IPS-20b (cell line): ENCODE data around the gene METTL26.
A peak's percentile ranks its signal among the peaks of the same experiment; 100 is the strongest.

Experiments used
- H3K27ac ChIP-seq: one replicate; pipeline ENCODE4 v1.5.1; 2013; ENCODE audit warnings: low read length
- H3K27me3 ChIP-seq: 2 replicates; pipeline ENCODE4 v1.6.1; 2013; ENCODE audit warnings: mild to moderate bottlenecking, low read length, inconsistent platforms; ENCODE audit not compliant: insufficient read depth
- H3K36me3 ChIP-seq: 2 replicates; pipeline ENCODE4 v1.6.1; 2013; ENCODE audit warnings: low read depth, mild to moderate bottlenecking, inconsistent platforms, low read length, moderate library complexity; ENCODE audit not compliant: insufficient read depth
- H3K4me1 ChIP-seq: 2 replicates; pipeline ENCODE4 v1.6.1; 2013; ENCODE audit warnings: mild to moderate bottlenecking, control low read depth, inconsistent platforms, low read length, moderate library complexity; ENCODE audit not compliant: insufficient read depth
- H3K4me3 ChIP-seq: 2 replicates; pipeline ENCODE4 v1.5.1; 2013; ENCODE audit warnings: mild to moderate bottlenecking, low read length, inconsistent platforms
- H3K9ac ChIP-seq: 2 replicates; pipeline ENCODE4 v1.6.1; 2013; ENCODE audit warnings: low read depth, mild to moderate bottlenecking, inconsistent platforms, low read length, moderate library complexity
- H3K9me3 ChIP-seq: 2 replicates; pipeline ENCODE4 v1.6.1; 2013; ENCODE audit warnings: mild to moderate bottlenecking, low read depth, low read length, inconsistent platforms; ENCODE audit not compliant: insufficient read depth

The METTL26 gene

DNA sequence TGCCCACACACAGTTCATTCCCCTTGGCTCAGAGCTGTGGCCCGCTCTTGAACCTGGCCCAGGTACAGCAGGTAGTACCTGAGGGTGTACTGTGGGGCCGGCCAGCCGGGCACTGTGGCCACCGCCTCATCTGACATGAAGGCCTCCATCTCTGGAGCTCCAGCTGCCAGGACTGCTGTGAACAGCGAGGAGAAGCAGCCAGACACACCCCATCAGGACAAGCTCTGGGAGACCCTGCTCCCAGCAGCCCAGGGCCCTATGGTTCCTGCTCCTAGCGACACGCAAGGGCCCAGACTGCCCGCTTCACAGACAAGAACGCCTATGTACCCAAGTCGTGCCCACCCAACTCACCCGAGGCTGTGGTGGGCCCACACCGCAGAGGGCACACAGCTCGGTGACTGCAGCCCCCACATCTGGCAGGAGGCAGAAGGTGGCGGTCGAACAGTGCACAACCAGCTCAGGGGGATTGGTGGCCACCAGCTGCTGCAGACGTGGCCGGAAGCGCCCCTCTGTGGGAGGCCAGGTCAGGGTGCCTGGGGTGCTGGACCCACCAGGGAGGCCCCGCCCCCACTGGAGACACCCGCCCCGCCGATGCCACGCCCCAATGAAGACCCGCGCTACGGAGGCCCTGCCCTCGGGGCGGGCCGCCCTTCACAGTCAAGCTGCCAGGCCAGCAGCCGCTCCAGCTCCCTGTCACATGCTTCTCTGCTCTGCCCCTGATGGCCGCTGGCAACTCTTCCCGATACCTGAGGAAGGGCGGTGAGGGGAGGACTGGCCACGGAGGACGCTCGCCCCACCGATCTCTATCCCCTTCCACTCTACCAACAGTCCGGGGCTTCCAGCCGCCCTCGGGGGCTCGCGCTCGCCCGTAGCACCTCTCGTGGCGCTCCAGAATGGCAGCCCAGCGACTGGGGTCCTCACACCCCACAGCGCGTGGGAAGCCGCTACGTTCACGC is 43.0 kb upstream of the METTL26 start:
- peaks cover 3% of the 10 kb centered on the region; the same call in 1 of the 2 replicates for H3K4me1 ChIP-seq
- peaks cover 15% of the 10 kb centered on the region; the same call in 1 of the 2 replicates for H3K27me3 ChIP-seq
- H3K9ac ChIP-seq, result no peak overlapping the region
- H3K36me3 ChIP-seq, result peaks cover 19% of the 10 kb centered on the region
- no peak overlapping the region for H3K27ac ChIP-seq
- H3K9me3 ChIP-seq, result no peaks in the 10 kb centered on the region
- H3K4me3 ChIP-seq, result peak overlapping the region; percentile 73

DNA sequence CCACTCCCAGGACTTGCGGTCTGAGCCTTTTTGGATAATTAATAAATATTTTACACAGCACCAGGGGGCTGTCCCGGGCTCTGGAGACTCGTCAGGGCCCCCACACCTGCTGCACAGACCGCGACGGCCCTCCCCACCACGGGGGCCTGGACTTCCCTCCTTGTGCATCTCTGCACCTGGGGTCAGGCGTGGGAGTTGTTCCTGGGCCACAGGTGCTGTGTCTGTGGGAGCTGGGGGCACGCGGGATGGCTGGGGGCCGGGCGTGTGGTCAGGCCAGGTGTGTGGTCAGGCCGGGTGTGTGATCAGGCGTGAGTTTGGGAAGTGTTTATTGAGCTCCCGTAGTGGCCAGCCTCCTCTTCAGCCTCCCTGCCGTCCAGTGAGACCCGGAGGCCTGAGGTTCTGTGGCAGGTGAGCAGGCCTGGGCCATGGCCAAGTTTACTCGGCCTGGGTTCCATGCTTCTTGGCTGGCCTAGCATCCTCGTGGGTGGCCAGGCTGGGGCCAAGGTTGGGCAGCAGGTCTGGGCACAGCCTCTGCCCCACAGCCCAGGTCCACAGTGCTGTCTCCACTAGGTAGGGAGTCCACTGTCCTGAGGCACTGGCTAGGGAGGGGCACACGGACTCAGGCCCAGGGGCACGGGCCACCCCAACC is 42.2 kb upstream of the METTL26 start:
- Histone ChIP-seq H3K36me3 (peaks cover 26% of the 10 kb centered on the region), H3K4me3 (no peak overlapping the region), H3K27me3 (peaks cover 15% of the 10 kb centered on the region; the same call in 1 of the 2 replicates), H3K4me1 (peaks cover 3% of the 10 kb centered on the region; the same call in 1 of the 2 replicates), H3K9ac (no peak overlapping the region), H3K27ac (no peak overlapping the region), H3K9me3 (no peaks in the 10 kb centered on the region)

DNA sequence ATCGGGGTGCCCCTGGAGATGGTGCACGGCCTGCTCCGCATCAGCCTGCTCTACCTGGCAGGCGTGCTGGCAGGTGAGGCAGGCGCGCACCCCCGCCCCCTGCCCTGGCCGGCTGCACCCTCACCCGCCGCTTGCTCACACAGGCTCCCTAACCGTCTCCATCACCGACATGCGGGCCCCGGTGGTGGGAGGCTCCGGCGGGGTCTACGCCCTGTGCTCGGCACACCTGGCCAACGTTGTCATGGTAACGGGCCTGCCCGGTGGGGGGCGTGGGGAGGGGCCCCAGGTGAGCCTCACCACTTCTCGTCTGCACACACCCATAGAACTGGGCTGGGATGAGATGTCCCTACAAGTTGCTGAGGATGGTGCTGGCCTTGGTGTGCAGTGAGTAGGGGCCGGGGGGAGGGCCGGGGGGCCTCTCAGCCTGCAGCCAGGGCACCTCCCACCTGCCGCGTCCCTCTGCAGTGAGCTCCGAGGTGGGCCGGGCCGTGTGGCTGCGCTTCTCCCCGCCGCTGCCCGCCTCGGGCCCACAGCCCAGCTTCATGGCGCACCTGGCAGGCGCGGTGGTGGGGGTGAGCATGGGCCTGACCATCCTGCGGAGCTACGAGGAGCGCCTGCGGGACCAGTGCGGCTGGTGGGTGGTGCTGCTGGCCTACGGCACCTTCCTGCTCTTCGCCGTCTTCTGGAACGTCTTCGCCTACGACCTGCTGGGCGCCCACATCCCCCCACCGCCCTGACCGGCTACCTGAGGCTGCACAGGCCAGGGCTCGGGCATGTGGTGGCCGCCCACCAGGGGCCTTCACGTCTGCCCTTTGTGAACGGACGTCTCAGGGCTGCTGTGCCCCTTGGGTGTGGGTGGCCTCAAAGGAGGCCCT is 41.4 kb upstream of the METTL26 start:
- Histone ChIP-seq H3K9ac (no peak overlapping the region), H3K4me1 (peaks cover 3% of the 10 kb centered on the region; the same call in 1 of the 2 replicates), H3K36me3 (peaks cover 27% of the 10 kb centered on the region), H3K4me3 (no peak overlapping the region), H3K9me3 (no peaks in the 10 kb centered on the region), H3K27ac (no peak overlapping the region), H3K27me3 (peaks cover 15% of the 10 kb centered on the region; the same call in 1 of the 2 replicates)

DNA sequence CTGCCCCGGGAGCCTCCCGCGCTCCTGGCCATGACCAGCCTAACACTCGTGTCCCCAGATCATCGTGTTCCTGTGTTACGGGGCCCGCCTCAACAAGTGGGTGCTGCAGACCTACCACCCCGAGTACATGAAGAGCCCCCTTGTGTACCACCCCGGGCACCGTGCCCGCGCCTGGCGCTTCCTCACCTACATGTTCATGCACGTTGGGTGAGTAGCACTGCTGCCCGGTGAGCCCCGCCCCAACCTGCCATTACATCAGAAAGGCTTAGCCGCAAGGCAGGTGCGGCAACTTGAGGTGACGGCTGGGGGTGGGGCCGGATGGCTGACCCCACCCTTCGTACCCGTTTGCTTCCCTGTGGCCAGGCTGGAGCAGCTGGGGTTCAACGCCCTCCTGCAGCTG is 40.8 kb upstream of the METTL26 start:
- peaks cover 15% of the 10 kb centered on the region; the same call in 1 of the 2 replicates for H3K27me3 ChIP-seq
- H3K9me3 ChIP-seq, result no peaks in the 10 kb centered on the region
- H3K27ac ChIP-seq, result no peak overlapping the region
- no peak overlapping the region for H3K4me3 ChIP-seq
- H3K36me3 ChIP-seq, result peaks cover 27% of the 10 kb centered on the region
- H3K4me1 ChIP-seq, result peaks cover 3% of the 10 kb centered on the region; the same call in 1 of the 2 replicates
- H3K9ac ChIP-seq, result no peak overlapping the region

DNA sequence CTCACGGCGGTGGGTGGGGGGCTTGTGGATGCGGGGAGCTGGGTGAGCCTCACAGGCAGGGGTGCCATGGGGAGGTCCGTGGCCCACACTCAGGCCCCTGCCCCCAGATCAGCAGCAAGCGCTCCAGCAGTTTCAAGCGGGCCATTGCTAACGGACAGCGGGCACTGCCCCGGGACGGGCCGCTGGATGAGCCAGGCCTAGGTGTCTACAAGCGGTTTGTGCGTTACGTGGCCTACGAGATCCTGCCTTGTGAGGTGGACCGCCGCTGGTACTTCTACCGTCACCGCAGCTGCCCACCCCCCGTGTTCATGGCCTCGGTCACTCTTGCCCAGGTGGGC is 40.4 kb upstream of the METTL26 start:
- Histone ChIP-seq H3K4me1 (peaks cover 3% of the 10 kb centered on the region; the same call in 1 of the 2 replicates), H3K36me3 (peaks cover 25% of the 10 kb centered on the region), H3K9ac (no peak overlapping the region), H3K27ac (no peak overlapping the region), H3K4me3 (no peak overlapping the region), H3K27me3 (peaks cover 15% of the 10 kb centered on the region; the same call in 1 of the 2 replicates), H3K9me3 (no peaks in the 10 kb centered on the region)

DNA sequence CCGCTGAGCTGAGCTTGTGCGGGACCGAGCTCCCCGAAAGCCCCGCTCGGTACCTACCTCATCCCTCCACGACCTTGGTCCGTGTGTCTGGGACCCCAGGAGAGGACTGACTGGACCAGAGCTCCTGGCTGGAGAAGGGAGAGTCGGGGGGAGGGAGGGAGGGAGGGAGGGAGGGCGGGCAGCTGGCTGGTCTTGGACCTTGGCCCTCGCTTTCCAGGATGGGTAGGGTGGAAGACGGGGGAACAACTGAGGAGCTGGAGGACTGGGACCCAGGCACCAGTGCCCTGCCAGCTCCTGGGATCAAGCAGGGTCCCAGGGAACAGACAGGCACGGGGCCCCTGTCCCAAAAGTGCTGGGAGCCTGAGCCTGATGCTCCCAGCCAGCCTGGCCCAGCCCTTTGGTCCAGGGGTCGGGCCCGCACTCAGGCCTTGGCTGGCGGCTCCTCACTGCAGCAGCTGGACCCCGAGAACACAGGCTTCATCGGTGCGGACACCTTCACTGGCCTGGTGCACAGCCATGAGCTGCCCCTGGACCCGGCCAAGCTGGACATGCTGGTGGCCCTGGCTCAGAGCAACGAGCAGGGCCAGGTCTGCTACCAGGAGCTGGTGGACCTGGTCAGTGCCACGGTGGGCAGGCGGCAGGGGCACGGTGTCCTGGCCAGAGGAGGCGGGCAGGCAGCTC is 39.9 kb upstream of the METTL26 start:
- Histone ChIP-seq H3K4me1 (peaks cover 3% of the 10 kb centered on the region; the same call in 1 of the 2 replicates), H3K27me3 (peaks cover 15% of the 10 kb centered on the region; the same call in 1 of the 2 replicates), H3K9ac (no peak overlapping the region), H3K9me3 (no peaks in the 10 kb centered on the region), H3K4me3 (peak overlapping the region; percentile 69; the same call in 1 of the 2 replicates), H3K36me3 (peaks cover 28% of the 10 kb centered on the region), H3K27ac (no peak overlapping the region)

DNA sequence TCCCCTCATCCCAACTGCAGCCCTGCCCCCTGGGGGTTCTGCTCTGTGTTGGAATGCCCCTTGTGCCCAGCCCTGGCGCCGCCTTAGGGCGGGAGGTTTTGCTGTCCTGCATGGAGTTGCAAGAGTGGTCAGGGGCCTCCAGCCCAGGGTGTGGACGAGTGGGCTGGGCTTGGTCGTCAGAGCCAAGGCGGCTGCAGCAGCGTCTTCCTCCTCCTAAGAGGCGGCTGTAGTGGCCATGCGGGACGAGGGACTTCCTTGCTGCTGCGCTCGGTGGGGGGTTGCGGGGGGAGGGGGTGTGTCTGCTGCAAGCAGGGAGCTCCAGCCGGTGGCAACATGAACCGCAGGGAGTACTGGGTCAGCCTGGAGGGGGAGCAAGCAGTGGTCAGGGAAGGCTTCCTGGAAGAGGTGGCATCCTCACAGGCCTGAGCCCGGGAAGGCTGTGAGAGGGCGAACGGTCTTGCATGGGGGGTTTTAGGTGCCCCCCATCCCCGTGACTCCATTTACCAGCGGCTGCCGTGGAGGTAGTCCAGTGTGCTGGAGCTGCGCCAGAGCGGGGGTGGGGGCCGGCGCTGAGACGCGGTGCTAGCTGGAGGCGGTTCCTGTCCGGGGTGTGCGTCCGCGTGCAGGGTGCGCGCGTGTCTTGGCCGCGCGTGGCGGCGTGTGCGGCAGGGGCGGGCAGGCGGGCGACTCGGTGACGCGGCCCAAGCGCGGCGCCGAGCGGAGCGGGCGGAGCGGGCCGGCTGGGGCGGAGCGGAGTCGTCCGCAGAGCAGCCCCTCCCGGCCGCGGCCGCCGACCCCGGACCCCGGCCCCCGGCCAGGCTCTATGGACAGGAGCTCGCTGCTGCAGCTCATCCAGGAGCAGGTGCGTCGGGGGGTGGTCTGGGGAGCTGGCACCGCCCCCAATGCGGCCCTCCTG is 39.1 kb upstream of the METTL26 start, which contains the start of gene RHBDL1:
TSS of gene RHBDL1 (plus strand) at position 704 of the 916 bp plus-strand sequence. CDS start at position 824, 120 bp downstream.
- H3K9ac ChIP-seq, result no peak within 1 kb of the TSS; the same call in 1 of the 2 replicates
- peaks cover 36% of the 10 kb centered on the region for H3K36me3 ChIP-seq
- H3K4me1 ChIP-seq, result peaks cover 3% of the 10 kb centered on the region; the same call in 1 of the 2 replicates
- H3K27me3 ChIP-seq, result peaks cover 15% of the 10 kb centered on the region; the same call in 1 of the 2 replicates
- H3K27ac ChIP-seq, result no peak within 1 kb of the TSS
- no peaks in the 10 kb centered on the region for H3K9me3 ChIP-seq
- H3K4me3 ChIP-seq, result peak within 1 kb of the TSS; percentile 69

DNA sequence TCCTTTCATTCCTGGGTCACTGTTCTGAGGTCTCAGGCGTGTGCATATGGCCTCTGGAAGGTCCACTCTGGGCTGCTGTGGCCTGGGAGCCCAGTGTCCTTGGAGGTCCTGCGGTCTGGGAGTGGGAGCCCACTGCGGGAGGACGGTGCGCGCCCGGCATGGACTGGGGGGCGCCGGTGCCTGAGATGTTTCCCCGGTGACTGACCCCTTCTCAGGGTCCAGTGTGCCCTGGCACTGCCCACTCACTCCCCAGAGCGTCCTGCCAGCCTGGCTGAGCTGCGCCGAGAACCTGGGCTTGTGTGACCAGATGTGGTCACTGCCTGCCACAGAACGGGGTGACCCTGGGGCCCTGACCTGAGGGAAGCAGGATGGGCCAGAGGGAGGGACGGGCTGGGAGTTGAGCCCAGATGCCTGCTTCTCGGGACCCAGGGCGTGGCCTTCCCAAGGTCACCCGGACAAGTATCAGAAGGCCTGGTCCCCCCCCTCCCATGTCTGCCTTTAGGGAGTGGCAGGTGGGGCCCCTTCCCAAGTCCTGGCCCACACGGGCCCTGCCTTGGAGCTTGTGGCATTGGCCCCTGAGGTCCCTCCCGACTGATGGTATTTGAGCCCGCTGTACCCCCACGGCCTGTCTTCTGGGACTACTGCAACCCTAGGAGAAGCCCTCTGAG is 38.2 kb upstream of the METTL26 start:
- Histone ChIP-seq H3K4me1 (peaks cover 3% of the 10 kb centered on the region; the same call in 1 of the 2 replicates), H3K4me3 (peak overlapping the region; percentile 69; the same call in 1 of the 2 replicates), H3K9ac (no peak overlapping the region), H3K9me3 (no peaks in the 10 kb centered on the region), H3K27ac (no peak overlapping the region), H3K36me3 (peaks cover 45% of the 10 kb centered on the region), H3K27me3 (peaks cover 15% of the 10 kb centered on the region; the same call in 1 of the 2 replicates)

DNA sequence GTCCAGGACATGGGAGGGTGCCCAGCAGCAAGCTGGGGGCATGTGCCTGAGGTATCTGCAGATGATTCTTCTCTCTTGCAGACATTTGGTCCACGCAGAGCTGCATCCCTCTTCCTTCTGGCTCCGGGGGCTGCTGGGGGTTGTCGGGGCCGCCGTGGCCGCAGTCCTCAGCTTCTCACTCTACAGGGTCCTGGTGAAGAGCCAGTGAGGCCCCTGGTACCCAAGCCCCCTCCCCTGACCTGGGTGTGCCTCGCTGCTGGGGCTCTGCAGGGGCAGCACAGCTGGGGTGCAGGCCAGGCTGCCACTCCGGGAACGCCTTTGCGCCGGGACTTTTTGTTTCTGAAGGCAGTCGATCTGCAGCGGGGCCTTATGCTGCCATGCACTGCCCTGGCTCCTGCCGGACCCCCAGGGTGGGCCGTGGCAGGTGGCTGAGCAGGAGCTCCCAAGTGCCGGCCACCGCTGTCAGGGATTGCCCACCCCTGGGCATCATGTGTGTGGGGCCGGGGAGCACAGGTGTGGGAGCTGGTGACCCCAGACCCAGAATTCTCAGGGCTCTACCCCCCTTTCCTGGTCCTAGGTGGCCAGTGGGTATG is 37.4 kb upstream of the METTL26 start:
- H3K4me1 ChIP-seq, result peaks cover 3% of the 10 kb centered on the region; the same call in 1 of the 2 replicates
- H3K27ac ChIP-seq, result no peak overlapping the region
- peaks cover 15% of the 10 kb centered on the region; the same call in 1 of the 2 replicates for H3K27me3 ChIP-seq
- H3K36me3 ChIP-seq, result peaks cover 49% of the 10 kb centered on the region
- H3K4me3 ChIP-seq, result no peak overlapping the region
- no peak overlapping the region for H3K9ac ChIP-seq
- no peaks in the 10 kb centered on the region for H3K9me3 ChIP-seq
